Middle frontal gyrus (tissue), 1 donor: ENCODE measurements around the gene MN1.

Experiments used
- DNase-seq: peaks from one replicate; pipeline ENCODE4 v3.0.0-alpha.2; 2015; ENCODE audit warnings: low spot score; ENCODE audit errors: extremely low spot score

Gene MN1

DNA sequence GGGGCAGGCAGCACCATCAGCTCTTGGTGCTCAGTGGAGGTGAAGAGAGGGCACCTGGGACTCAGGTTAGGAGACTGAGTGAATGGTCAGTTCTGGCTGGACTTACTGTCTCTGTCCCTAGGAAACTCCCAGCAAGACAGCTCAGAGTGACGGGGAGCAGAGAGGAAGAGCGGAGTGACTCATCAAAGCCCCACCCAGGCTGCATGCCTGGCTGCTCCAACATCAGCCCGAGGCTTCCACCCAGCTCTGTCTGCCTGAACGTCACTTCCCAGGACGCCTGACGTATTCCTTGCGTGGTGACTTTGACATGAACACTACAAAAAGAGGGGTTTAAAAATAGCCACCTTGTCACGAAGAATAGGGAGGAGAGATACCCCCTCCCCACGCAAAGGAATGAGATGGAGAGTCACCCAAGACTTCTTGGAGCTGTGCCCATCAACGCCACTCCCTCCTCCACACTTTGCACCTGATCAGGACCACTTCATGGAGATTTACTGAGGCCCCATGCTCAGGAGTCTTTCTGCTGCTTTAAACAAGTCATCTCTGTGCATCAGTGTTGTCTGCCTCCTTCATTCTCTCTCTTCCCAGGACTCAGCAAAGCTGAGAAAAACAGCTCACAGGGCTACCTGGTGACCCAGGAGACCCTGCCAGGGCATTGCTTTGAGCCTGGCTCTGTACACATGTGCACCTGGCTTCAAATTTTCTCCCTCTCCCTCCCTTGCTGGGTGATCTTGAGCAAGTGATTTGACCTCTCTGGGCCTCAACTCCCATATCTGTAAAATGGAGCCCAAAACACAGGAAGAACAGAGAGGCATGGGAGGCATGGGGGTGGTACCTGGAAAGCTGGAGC, 83.1 kb downstream of the MN1 start:
- no peak for DNase-seq

GRCh38 chr22:27717094-27717493, 84.5 kb downstream of the MN1 start:
- DNase-seq: no peak

DNA sequence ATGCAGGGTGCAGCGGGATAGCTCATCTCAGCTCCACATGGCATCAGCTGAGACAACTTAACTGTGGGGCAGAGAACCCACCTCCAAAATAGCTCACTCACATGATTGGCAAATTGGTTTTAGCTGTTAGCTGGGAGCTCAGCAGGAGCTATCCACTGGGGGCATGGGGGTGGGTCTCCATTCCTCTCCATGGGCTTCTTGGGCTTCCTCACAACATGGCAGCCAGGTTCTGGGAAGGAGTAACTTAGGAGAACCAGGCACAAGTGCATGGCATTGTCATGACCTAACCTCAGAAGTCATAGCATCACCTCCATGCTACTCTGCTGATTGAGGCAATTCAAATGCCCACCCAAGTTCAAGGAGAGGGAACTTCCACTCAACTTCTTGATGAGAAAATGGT, 85.5 kb downstream of the MN1 start:
- no peak for DNase-seq

DNA sequence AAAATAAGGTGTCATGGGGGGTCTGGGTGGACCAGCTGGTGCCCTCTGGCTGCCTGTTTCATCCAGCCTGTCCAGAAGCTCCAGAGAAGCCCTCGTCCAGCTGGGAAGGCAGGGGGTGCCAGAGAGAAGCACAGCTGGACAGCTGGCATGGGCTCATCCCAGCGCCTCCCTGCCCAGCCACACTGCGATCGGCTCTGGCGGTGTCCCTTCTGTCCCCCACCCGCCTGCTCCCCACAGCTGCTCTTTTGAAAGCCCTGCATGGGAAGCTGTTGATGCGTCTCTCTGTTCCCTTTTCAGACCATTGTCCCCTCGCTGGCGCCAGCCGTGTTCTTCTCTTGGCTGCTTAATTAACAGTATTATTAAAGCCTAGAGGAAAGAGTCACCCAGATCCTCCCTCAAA, 86.5 kb downstream of the MN1 start:
- peak; percentile 46 for DNase-seq

- DNase-seq: no peak
Observed at GRCh38 chr22:27714068-27714467, 87.5 kb downstream of the MN1 start.

DNA sequence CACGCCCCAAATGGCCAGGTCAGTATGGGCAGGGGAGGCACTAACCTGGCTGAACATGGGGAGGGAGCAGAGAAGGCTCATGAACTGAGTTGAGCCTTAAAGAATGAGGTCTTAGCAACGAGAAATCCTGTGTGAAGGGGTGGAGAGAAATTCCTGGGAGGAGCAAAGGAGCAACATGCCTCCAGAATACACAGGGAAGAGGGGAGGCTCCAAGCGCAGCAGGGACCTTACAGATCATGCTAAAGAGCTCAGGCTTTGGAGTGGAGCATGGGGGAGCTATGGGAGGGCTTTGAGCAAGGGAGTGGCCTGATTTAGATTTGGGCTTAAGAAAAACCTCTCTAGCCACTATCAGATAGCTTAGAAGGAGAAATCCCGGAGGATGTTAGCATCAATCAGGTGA, 88.1 kb downstream of the MN1 start:
- DNase-seq: no peak

DNA sequence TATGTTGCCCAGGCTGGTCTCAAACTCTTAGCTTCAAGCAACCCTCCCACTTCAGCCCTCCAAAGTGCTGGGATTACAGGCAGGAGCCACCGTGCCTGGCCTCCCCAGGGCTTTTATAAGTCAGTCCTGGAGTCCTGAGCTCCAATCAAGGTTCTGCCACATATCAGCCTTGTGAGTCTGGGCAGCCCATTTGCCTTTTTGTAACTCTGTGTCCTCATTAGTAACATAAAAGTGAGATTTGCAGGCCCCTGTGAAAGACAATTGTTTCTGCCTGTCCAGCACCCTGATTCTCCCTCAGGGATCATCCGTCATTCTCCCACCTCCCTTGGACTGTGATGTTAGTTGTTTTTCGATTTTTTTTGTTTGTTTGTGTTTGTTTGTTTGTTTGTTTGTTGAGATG, 89.8 kb downstream of the MN1 start:
- no peak for DNase-seq

- DNase-seq: no peak
Observed at GRCh38 chr22:27711012-27711411, 90.5 kb downstream of the MN1 start.

GRCh38 chr22:27709919-27710675, 91.5 kb downstream of the MN1 start:
- DNase-seq: no peak

GRCh38 chr22:27706489-27706888, 95.1 kb downstream of the MN1 start:
- DNase-seq: no peak

DNA sequence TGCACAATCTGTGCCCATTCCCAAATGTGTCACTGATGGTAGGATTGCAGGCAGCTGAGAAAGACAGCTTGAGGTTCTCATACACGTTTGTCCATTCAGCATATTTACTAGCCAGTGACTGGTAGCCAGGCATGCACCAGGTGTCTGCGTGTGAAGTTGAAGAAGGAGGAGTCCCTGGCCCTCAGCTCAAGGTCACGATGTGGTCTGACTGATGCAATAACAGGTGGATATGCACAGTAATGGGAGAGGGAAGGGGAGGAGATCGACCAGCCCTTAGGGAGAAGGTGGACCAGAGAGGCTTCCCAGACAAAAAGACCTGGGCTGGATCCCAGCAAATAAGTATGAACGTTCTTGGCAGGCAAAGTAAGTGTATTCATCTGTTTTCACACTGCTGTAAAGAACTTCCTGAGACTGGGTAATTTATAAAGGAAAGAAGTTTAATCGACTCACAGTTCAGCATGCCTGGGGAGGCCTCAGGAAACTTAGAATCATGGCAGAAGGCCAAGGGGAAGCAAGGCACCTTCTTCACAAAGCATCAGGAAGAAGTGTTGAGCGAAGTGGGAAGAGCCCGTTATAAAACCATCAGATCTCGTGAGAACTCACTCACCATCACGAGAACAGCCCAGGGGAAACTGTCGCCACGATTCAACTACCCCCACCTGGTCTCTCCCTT, 96.0 kb downstream of the MN1 start:
- DNase-seq: no peak

GRCh38 chr22:27704581-27704980, 97.0 kb downstream of the MN1 start:
- no peak for DNase-seq

DNA sequence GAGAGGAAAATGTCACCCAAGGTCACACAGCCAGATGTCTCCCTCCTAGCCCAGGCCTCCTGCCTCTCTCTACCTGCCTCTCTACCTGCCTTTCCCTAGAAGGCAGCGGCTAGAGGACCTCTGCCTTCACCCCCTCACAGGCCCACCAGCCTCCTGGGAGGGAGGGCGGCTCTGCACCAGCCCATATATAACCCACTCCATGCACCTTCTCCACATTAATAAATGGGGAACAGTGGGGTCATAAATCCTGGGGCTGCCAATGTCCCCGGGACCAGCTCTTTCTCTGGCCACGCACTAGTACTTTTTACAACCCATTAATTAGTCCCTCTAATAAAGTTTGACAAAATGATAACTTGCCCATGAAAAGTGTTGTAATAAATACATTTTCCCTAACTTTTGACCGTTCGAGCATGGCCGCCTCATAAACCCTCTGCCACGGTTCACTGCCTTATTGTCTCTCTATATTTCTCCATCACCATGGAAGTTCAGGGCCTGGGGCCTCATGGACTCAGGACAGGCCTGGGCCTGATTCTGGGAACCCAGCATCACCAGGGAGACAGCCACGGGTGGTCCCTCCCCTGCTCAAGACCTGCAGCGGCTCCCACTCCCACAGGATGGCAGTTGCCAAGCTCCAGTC, 102.1 kb downstream of the MN1 start:
- DNase-seq: no peak

DNA sequence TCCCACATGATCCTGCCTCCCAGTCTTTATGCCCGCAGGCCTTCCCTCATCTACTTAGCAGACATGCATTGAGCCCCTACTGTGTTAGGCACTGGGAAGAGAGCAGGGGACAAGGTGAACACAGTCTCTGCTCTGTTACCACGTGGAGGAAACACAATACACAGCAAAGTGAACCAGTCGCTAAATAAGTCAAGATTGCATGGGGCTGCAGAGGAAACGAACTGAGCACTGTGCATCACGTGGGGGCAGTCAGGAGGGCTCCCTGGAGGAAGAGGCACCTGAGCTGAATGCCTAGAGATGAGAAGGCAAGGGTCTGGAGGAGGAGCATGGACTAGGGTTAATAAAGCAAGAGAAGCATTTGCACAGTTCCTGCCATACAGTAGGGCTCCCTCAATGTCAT, 102.7 kb downstream of the MN1 start:
- DNase-seq: no peak
